ENCODE data around the gene UTS2B. TPM values are rescaled to one million over a fixed set of nuclear protein-coding genes. Genes with fewer than 3 reads are reported as not detected.

UTS2B gene
- total and polyA plus RNA-seq, 9 donors = 0.60 to 1.0 (median 0.92) TPM

- Histone ChIP-seq H3K27ac (no peak overlapping the region), H3K27me3 (no peaks in the 10 kb centered on the region), H3K36me3 (no peaks in the 10 kb centered on the region), H3K4me3 (no peak overlapping the region), H3K4me1 (ENCODE audit: insufficient read depth) (peaks cover 8% of the 10 kb centered on the region), H3K9me3 (no peaks in the 10 kb centered on the region)
- 91 to 96% (median 93%) methylated on average over 4 of the region's 4 CpGs for WGBS, 3 donors
- intact Hi-C loops (cut with DNase I) = no loop called here
- no peak for DNase-seq
- TF ChIP-seq CTCF (IDR thresholded peaks at IDR 0.05) = no peak
- TF ChIP-seq POLR2A (IDR thresholded peaks at IDR 0.05) = no peak
- no peak for TF ChIP-seq EP300 (IDR thresholded peaks at IDR 0.05)
Measured at GRCh38 chr3:191338177-191338488, 7.8 kb upstream of the UTS2B start.

GRCh38 chr3:191336833-191337232, 6.5 kb upstream of the UTS2B start:
- DNase-seq = no peak
- TF ChIP-seq POLR2A (IDR thresholded peaks at IDR 0.05) = no peak
- TF ChIP-seq EP300 (IDR thresholded peaks at IDR 0.05) = no peak
- TF ChIP-seq CTCF (IDR thresholded peaks at IDR 0.05) = no peak
- intact Hi-C loops (cut with DNase I) = no loop called here
- no peak overlapping the region for H3K27ac ChIP-seq
- no peaks in the 10 kb centered on the region for H3K27me3 ChIP-seq
- peaks cover 5% of the 10 kb centered on the region for H3K4me1 ChIP-seq (ENCODE audit: insufficient read depth)
- H3K36me3 ChIP-seq = no peaks in the 10 kb centered on the region
- 45 to 73% (median 58%) methylated on average over 2 of the region's 2 CpGs for WGBS, 3 donors
- H3K9me3 ChIP-seq = no peaks in the 10 kb centered on the region
- H3K4me3 ChIP-seq = no peak overlapping the region

- DNase-seq = no peak
- H3K27ac ChIP-seq = no peak overlapping the region
- intact Hi-C loops (cut with DNase I) = no loop called here
- H3K9me3 ChIP-seq = no peaks in the 10 kb centered on the region
- 87 to 93% (median 91%) methylated on average over 4 of the region's 4 CpGs for WGBS, 3 donors
- no peak overlapping the region for H3K4me3 ChIP-seq
- no peaks in the 10 kb centered on the region for H3K36me3 ChIP-seq
- TF ChIP-seq EP300 (IDR thresholded peaks at IDR 0.05) (no peak), CTCF (IDR thresholded peaks at IDR 0.05) (no peak), POLR2A (IDR thresholded peaks at IDR 0.05) (no peak)
- H3K4me1 ChIP-seq (ENCODE audit: insufficient read depth) = peaks cover 1% of the 10 kb centered on the region
- H3K27me3 ChIP-seq = no peaks in the 10 kb centered on the region
Measured at GRCh38 chr3:191334346-191334893, 4.1 kb upstream of the UTS2B start.

- no peak overlapping the region for H3K4me3 ChIP-seq
- intact Hi-C loops (cut with DNase I) = no loop called here
- no peaks in the 10 kb centered on the region for H3K9me3 ChIP-seq
- WGBS, 3 donors = 62 to 75% (median 63%) methylated on average over 3 of the region's 3 CpGs
- no peak for TF ChIP-seq CTCF (IDR thresholded peaks at IDR 0.05)
- no peak for TF ChIP-seq EP300 (IDR thresholded peaks at IDR 0.05)
- TF ChIP-seq POLR2A (IDR thresholded peaks at IDR 0.05) = no peak
- no peak overlapping the region for H3K27ac ChIP-seq
- H3K36me3 ChIP-seq = no peaks in the 10 kb centered on the region
- peaks cover 1% of the 10 kb centered on the region for H3K4me1 ChIP-seq (ENCODE audit: insufficient read depth)
- no peaks in the 10 kb centered on the region for H3K27me3 ChIP-seq
- no peak for DNase-seq
Measured at GRCh38 chr3:191333298-191333880, 3.1 kb upstream of the UTS2B start.

Data from ovary (tissue), 9 donors.